Measurements from ENCODE around the gene FAU.

The FAU gene

GRCh38 chr11:65071907-65072630 lies 49.9 kb downstream of the FAU start:
- no peaks in the 10 kb centered on the region for H3K4me1 ChIP-seq (ENCODE audit: control insufficient read depth, insufficient read depth, low read length)
- TF ChIP-seq ZNF701 (tag by site-specific recombination; IDR thresholded peaks at IDR 0.05) (no peak), ZIC2 (tag by site-specific recombination; IDR thresholded peaks at IDR 0.05) (no peak), ZNF660 (tag by site-specific recombination; IDR thresholded peaks at IDR 0.05) (no peak), AEBP2 (tag by site-specific recombination; IDR thresholded peaks at IDR 0.05; ENCODE audit: borderline replicate concordance) (no peak), BCL11B (tag by site-specific recombination; IDR thresholded peaks at IDR 0.05; ENCODE audit: low read depth) (no peak), ZNF670 (tag by site-specific recombination; IDR thresholded peaks at IDR 0.05; ENCODE audit: low read depth) (no peak), ZNF626 (tag by site-specific recombination; IDR thresholded peaks at IDR 0.05) (no peak), ZNF529 (tag by site-specific recombination; IDR thresholded peaks at IDR 0.05; ENCODE audit: insufficient replicate concordance) (no peak), PRDM1 (tag by site-specific recombination; IDR thresholded peaks at IDR 0.05) (no peak), ZNF391 (tag by site-specific recombination; IDR thresholded peaks at IDR 0.05; ENCODE audit: borderline replicate concordance, low read depth) (no peak), ZNF776 (tag by site-specific recombination; IDR thresholded peaks at IDR 0.05; ENCODE audit: borderline replicate concordance) (no peak), BCL11A (tag by site-specific recombination; IDR thresholded peaks at IDR 0.05; ENCODE audit: low read depth) (no peak), ZNF747 (tag by site-specific recombination; IDR thresholded peaks at IDR 0.05) (no peak), ZNF585B (tag by site-specific recombination; IDR thresholded peaks at IDR 0.05) (no peak), ZXDB (tag by site-specific recombination; IDR thresholded peaks at IDR 0.05) (no peak), ZNF362 (tag by site-specific recombination; IDR thresholded peaks at IDR 0.05) (no peak)
- TF ChIP-seq, protein P1, sequence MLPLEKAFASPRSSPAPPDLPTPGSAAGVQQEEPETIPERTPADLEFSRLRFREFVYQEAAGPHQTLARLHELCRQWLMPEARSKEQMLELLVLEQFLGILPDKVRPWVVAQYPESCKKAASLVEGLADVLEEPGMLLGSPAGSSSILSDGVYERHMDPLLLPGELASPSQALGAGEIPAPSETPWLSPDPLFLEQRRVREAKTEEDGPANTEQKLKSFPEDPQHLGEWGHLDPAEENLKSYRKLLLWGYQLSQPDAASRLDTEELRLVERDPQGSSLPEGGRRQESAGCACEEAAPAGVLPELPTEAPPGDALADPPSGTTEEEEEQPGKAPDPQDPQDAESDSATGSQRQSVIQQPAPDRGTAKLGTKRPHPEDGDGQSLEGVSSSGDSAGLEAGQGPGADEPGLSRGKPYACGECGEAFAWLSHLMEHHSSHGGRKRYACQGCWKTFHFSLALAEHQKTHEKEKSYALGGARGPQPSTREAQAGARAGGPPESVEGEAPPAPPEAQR (tag by site-specific recombination; IDR thresholded peaks at IDR 0.05): no peak
- ChIA-PET CTCF (interaction anchor here (0.6 to 0.8 kb wide), 2 partner anchors 15 to 30 kb away, joined by 3 to 5 read pairs; no protein-coding TSS in a partner anchor), POLR2A (interaction anchor here (0.8 to 1.3 kb wide), 3 partner anchors 11 to 22 kb away, joined by 4 to 5 read pairs (median 4); no protein-coding TSS in a partner anchor)
- peaks cover 0 to 15% of the 10 kb centered on the region in 2 experiments; a peak in 2 of 3 replicates for H3K36me3 ChIP-seq (ENCODE audit: control insufficient read depth in 2 of 2, insufficient read depth in 1 of 2, low read length in 2 of 2)
- H3K4me3 ChIP-seq (ENCODE audit: low read depth, low read length): no peak overlapping the region
- H3K9me3 ChIP-seq (ENCODE audit: control insufficient read depth, insufficient read depth, low read depth, low read length): no peaks in the 10 kb centered on the region
- no peak overlapping the region for H3K27ac ChIP-seq (ENCODE audit: extremely low read depth, low read depth, low read length)

Data from HEK293 (cell line).